ENCODE results near the gene KCNK1. TPM values are rescaled to one million over a fixed set of nuclear protein-coding genes. Genes with fewer than 3 reads are reported as not detected.

Gene KCNK1
- total and polyA plus RNA-seq, 2 of the 8 experiments (the other 6 are each of a cell fraction or from before 2014, with no cell fraction given): 11.9 to 16.5 TPM

- no peak for FAIRE-seq
- no peak overlapping the region for H3K27ac ChIP-seq (ENCODE audit: low read depth, low read length)
These were observed 41.0 kb upstream of the KCNK1 start for GRCh38 chr1:233572896-233573295.

More at GRCh38 chr1:233572896-233573295, 41.0 kb upstream of the KCNK1 start:
- DNase-seq (ENCODE audit: low read depth in 1 of 2, low spot score in 2 of 2): no peak
- H4K20me1 ChIP-seq (replicated peaks in 1 of 2; ENCODE audit: control insufficient read depth in 1 of 2, insufficient read depth in 2 of 2, low read length in 2 of 2): no peaks in the 10 kb centered on the region
- TF ChIP-seq TAF1 (IDR thresholded peaks at IDR 0.05; ENCODE audit: low read depth, low read length): no peak
- TF ChIP-seq SAP30 (IDR thresholded peaks at IDR 0.05; ENCODE audit: insufficient read depth, insufficient replicate concordance, low read length): no peak
- TF ChIP-seq POLR2A (IDR thresholded peaks at IDR 0.05; ENCODE audit: control extremely low read depth in 1 of 2, low read depth in 2 of 2, low read length in 2 of 2): no peak
- TF ChIP-seq YY1 (IDR thresholded peaks at IDR 0.05; ENCODE audit: low read depth, low read length): no peak
- TF ChIP-seq GTF2F1 (IDR thresholded peaks at IDR 0.05; ENCODE audit: borderline replicate concordance, low read depth, low read length): no peak
- no peak for TF ChIP-seq RAD21 (IDR thresholded peaks at IDR 0.05 in 1 of 2, conservative IDR thresholded peaks at IDR 0.05 in 1 of 2; ENCODE audit: low read depth in 2 of 2, low read length in 2 of 2)
- no peak for TF ChIP-seq EZH2 (IDR thresholded peaks at IDR 0.05; ENCODE audit: low read depth, low read length, severe bottlenecking)
- no peak for TF ChIP-seq HDAC6 (IDR thresholded peaks at IDR 0.05; ENCODE audit: low read depth, low read length)
- TF ChIP-seq JUN (IDR thresholded peaks at IDR 0.05; ENCODE audit: low read depth, low read length): no peak
- no peak for TF ChIP-seq CREB1 (IDR thresholded peaks at IDR 0.05)
- no peak for TF ChIP-seq CBX5 (IDR thresholded peaks at IDR 0.05; ENCODE audit: low read depth, low read length)
- TF ChIP-seq SIRT6 (IDR thresholded peaks at IDR 0.05; ENCODE audit: low read length): no peak
- no peak for TF ChIP-seq POLR2AphosphoS5 (IDR thresholded peaks at IDR 0.05; ENCODE audit: low read depth, low read length)
- TF ChIP-seq CHD1 (IDR thresholded peaks at IDR 0.05; ENCODE audit: low read depth, low read length): no peak
- H3K4ac ChIP-seq (replicated peaks; ENCODE audit: insufficient read length, low read depth, low read length): no peak overlapping the region
- H2AK5ac ChIP-seq (ENCODE audit: low read depth, low read length): no peak overlapping the region
- 90% methylated on average over 3 of the region's 4 CpGs; no CpG with 5 or more reads in 1 of the 2 experiments for WGBS, 2 experiments (ENCODE audit: extremely low coverage in 1 of 2, insufficient coverage in 1 of 2, insufficient read length in 1 of 2, insufficient replicate concordance in 2 of 2, low coverage in 1 of 2, low lambda C conversion rate in 2 of 2, missing lambda C conversion rate in 1 of 2)
- H2BK5ac ChIP-seq (ENCODE audit: low read depth, low read length): no peak overlapping the region
- no peak overlapping the region for H3K4me3 ChIP-seq (ENCODE audit: extremely low read depth in 1 of 4, insufficient read depth in 2 of 4, low read depth in 3 of 4, low read length in 4 of 4)
- H3K4me1 ChIP-seq (replicated peaks in 1 of 4; ENCODE audit: control insufficient read depth in 3 of 4, insufficient read depth in 4 of 4, low read length in 3 of 4): no peaks in the 10 kb centered on the region
- H3K79me1 ChIP-seq (ENCODE audit: low read depth, low read length): no peaks in the 10 kb centered on the region
- no peak overlapping the region for H3K4me2 ChIP-seq (ENCODE audit: insufficient read depth in 1 of 2, low read depth in 2 of 2, low read length in 2 of 2)
- CTCF ChIA-PET (ENCODE audit: partially characterized antibody): no interaction called here
- no peak overlapping the region for H3K18ac ChIP-seq (ENCODE audit: extremely low read depth, low read length)
- no peak overlapping the region for H4K91ac ChIP-seq (replicated peaks; ENCODE audit: insufficient read length, low read length)
- POLR2A ChIA-PET (ENCODE audit: partially characterized antibody): no interaction called here
- H4K5ac ChIP-seq (ENCODE audit: insufficient read length, low read depth, low read length): no peak overlapping the region
- no peak overlapping the region for H2AFZ ChIP-seq (ENCODE audit: low read length)
- peaks cover 0 to 2% (median 0%) of the 10 kb centered on the region in 4 experiments; a peak in 1 of 7 replicates for H3K27me3 ChIP-seq (replicated peaks in 1 of 4; ENCODE audit: control insufficient read depth in 3 of 4, extremely low read depth in 1 of 4, insufficient read depth in 3 of 4, low read length in 3 of 4)
- H2BK15ac ChIP-seq (ENCODE audit: low read length): no peak overlapping the region
- H3K56ac ChIP-seq (replicated peaks; ENCODE audit: insufficient read length, low read depth, low read length): no peak overlapping the region
- no peaks in the 10 kb centered on the region for H3K23me2 ChIP-seq (ENCODE audit: low read depth, low read length)
- no peak overlapping the region for H2BK20ac ChIP-seq (ENCODE audit: low read length)
- no peak overlapping the region for H2BK12ac ChIP-seq (ENCODE audit: low read depth, low read length)
- H4K8ac ChIP-seq (ENCODE audit: extremely low read depth, insufficient read depth, low read length): no peak overlapping the region
- H3K23ac ChIP-seq (ENCODE audit: insufficient read length): no peak overlapping the region
- H3K36me3 ChIP-seq (ENCODE audit: control insufficient read depth in 2 of 4, insufficient read depth in 4 of 4, low read length in 3 of 4): no peaks in the 10 kb centered on the region
- no peak overlapping the region for H3K9ac ChIP-seq (replicated peaks in 1 of 4; ENCODE audit: extremely low read depth in 1 of 4, low read depth in 3 of 4, low read length in 3 of 4)
- no peaks in the 10 kb centered on the region for H3K9me3 ChIP-seq (ENCODE audit: insufficient read depth in 2 of 2, low read depth in 1 of 2, low read length in 1 of 2)
- H2BK120ac ChIP-seq (replicated peaks; ENCODE audit: low read depth, low read length): no peak overlapping the region
- H3K79me2 ChIP-seq (ENCODE audit: control insufficient read depth in 1 of 2, insufficient read depth in 2 of 2, low read length in 2 of 2): no peaks in the 10 kb centered on the region
- no peak overlapping the region for H3K14ac ChIP-seq (ENCODE audit: insufficient read length)

Measured in H1 (cell line).